ENCODE results near the gene RGS11. TPM values are rescaled to one million over a fixed set of nuclear protein-coding genes. Genes with fewer than 3 reads are reported as not detected.

The RGS11 gene
- total RNA-seq, 1 donor from 2014 or later = 32.6 TPM

DNA sequence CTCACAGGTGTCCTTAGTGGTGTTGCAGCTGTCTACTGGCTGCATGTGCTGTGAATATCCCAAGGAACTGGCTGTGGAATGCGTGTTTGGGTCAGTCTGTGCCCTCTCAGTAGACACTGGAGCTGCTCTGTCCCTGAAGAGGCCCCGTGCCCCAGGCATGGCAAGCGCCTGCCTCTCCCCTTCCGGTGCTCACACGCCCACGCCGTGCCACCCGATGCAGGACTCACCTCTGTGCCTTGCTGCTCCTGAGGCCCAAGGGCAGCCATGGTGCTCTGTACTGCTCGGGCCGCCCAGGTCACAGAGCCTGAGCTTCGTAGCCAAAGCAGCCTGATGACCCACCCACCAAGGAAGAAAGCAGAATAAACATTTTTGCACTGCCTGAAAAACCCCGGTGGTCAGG is 10.0 kb downstream of the RGS11 start:
- intact Hi-C loops (cut with DNase I) = no loop called here
- Histone ChIP-seq H3K36me3 (peaks cover 39 to 48% of the 10 kb centered on the region in 2 donors), H3K4me3 (no peak overlapping the region), H3K27me3 (no peaks in the 10 kb centered on the region), H3K27ac (no peak overlapping the region), H3K4me1 (no peaks in the 10 kb centered on the region), H3K9me3 (no peaks in the 10 kb centered on the region)
- DNase-seq (ENCODE audit: low spot score in 2 of 2) = no peak
- TF ChIP-seq, protein P1, sequence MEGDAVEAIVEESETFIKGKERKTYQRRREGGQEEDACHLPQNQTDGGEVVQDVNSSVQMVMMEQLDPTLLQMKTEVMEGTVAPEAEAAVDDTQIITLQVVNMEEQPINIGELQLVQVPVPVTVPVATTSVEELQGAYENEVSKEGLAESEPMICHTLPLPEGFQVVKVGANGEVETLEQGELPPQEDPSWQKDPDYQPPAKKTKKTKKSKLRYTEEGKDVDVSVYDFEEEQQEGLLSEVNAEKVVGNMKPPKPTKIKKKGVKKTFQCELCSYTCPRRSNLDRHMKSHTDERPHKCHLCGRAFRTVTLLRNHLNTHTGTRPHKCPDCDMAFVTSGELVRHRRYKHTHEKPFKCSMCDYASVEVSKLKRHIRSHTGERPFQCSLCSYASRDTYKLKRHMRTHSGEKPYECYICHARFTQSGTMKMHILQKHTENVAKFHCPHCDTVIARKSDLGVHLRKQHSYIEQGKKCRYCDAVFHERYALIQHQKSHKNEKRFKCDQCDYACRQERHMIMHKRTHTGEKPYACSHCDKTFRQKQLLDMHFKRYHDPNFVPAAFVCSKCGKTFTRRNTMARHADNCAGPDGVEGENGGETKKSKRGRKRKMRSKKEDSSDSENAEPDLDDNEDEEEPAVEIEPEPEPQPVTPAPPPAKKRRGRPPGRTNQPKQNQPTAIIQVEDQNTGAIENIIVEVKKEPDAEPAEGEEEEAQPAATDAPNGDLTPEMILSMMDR (IDR thresholded peaks at IDR 0.05) = no peak

DNA sequence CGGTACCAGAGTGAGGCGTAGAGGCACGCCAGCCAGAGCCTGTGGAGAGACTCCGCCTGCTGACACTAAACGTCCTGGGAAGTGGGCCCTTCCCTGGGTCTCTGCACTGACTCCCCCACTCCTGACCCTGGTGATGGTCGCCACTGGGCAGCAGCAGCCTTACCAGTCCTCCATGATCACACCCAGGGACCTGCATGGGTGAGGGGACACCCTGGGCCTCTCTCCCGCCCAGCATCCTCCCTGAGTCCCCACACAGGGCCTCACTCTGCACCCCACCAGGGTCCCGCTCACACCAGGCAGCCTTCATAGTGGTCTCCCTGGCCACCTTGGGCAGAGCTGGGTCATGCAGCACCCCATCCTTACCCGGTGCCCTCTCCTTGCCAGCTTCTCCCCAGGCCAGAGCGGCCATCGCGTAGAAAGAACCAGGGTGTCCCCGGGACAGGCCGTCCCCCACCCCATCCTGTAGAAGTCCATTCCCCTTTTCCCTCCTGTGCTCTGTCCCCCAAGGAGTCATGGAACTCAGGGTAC is 10.7 kb downstream of the RGS11 start:
- no peaks in the 10 kb centered on the region for H3K9me3 ChIP-seq
- H3K36me3 ChIP-seq = peaks cover 42 to 55% of the 10 kb centered on the region in 2 donors
- no peaks in the 10 kb centered on the region for H3K27me3 ChIP-seq
- DNase-seq (ENCODE audit: low spot score in 2 of 2) = no peak
- H3K27ac ChIP-seq = no peak overlapping the region
- no peaks in the 10 kb centered on the region for H3K4me1 ChIP-seq
- intact Hi-C loops (cut with DNase I) = no loop called here
- no peak overlapping the region for H3K4me3 ChIP-seq
- TF ChIP-seq, protein P1 (IDR thresholded peaks at IDR 0.05) = no peak

DNA sequence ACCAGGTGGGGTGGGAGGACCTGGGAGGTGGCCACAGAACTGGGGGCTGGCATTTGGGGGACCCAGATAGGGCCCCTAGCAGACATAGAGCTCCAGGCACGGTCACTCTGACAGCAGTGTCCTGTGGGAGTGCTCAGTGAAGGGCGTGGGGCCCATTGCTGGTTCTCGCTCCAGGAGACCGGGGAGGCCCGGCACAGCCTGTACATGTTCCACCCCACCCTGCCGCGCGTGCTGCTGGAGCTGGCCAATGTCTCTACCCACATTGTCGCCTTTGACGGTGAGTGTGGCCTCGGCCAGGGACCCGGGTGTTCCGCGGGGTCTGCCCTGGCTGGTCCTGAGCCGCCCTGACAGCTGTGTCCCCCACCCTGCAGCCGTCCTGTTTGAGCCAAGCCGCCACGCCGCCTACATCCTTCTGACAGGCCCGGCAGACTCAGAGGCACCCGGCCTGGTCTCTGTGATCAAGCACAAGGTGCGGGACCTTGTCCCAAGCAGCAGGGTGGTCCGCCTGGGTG is 11.2 kb downstream of the RGS11 start:
- no peaks in the 10 kb centered on the region for H3K27me3 ChIP-seq
- TF ChIP-seq, protein P1 (IDR thresholded peaks at IDR 0.05) = no peak

DNA sequence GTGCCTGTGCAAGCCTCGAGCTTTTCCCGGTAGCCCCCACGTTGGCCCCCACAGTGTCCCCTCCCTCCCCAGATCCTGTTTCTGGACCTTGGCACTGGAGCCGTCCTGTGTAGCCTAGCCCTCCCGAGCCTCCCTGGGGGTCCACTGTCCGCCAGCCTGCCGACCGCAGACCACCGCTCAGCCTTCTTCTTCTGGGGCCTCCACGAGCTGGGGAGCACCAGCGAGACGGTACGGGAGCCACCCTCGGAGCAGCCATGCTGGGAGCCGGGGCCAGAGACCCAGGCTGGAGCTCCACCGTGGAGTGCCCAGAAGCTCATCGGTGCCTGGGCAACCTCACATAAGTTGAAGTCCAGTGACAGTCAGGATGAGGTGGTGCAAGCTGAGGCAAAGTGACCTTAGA is 11.8 kb downstream of the RGS11 start:
- no peak for DNase-seq (ENCODE audit: low spot score in 2 of 2)

More for the DNA sequence above, 11.2 kb downstream of the RGS11 start:
- Histone ChIP-seq H3K27ac (no peak overlapping the region), H3K9me3 (no peaks in the 10 kb centered on the region), H3K4me1 (no peaks in the 10 kb centered on the region), H3K36me3 (peaks cover 48 to 60% of the 10 kb centered on the region in 2 donors), H3K4me3 (no peak overlapping the region)
- intact Hi-C loops (cut with DNase I) = no loop called here
- no peak for DNase-seq (ENCODE audit: low spot score in 2 of 2)

DNA sequence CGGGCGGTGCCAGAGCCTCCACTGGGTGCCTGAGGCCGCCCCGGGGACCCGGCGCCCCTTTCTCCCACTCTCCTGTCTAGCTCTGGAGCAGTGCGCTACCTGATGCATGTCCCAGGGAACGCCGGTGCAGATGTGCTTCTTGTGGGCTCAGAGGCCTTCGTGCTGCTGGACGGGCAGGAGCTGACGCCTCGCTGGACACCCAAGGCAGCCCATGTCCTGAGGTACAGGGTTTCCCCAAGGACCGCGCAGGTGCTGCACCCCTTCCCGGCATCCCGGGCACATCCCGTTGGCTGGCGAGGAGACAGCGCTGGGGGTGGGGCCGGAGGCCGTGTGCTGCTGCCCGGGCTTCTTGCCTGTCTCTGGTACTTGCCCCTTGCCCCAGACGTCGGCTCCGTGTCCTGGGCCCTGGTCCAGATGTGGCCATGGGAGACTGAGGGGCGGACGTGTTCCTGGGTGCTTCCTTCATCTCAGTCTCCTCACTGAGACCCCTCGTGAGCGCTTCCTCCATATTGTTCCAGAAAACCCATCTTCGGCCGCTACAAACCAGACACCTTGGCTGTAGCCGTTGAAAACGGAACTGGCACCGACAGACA is 12.5 kb downstream of the RGS11 start:
- intact Hi-C loops (cut with DNase I) = no loop called here
- H3K9me3 ChIP-seq = no peaks in the 10 kb centered on the region
- H3K27ac ChIP-seq = no peak overlapping the region
- no peak for DNase-seq (ENCODE audit: low spot score in 2 of 2)
- H3K4me1 ChIP-seq = no peaks in the 10 kb centered on the region
- TF ChIP-seq, protein P1 (IDR thresholded peaks at IDR 0.05) = no peak
- H3K4me3 ChIP-seq = no peak overlapping the region
- H3K36me3 ChIP-seq = peaks cover 53 to 70% of the 10 kb centered on the region in 2 donors
- no peaks in the 10 kb centered on the region for H3K27me3 ChIP-seq

More for the DNA sequence above, 11.8 kb downstream of the RGS11 start:
- Histone ChIP-seq H3K27ac (no peak overlapping the region), H3K27me3 (no peaks in the 10 kb centered on the region), H3K4me1 (no peaks in the 10 kb centered on the region), H3K9me3 (no peaks in the 10 kb centered on the region), H3K4me3 (no peak overlapping the region), H3K36me3 (peaks cover 53 to 66% of the 10 kb centered on the region in 2 donors)
- intact Hi-C loops (cut with DNase I) = no loop called here
- TF ChIP-seq, protein P1 (IDR thresholded peaks at IDR 0.05) = no peak
